K562 (cell line): ENCODE measurements around the gene SMAD3. TPM values are rescaled to one million over a fixed set of nuclear protein-coding genes. Genes with fewer than 3 reads are reported as not detected.

Source experiments
- AFF4 ChIP-seq: sonication (generic); formaldehyde crosslinking; IDR thresholded peaks from 2 replicates; pipeline ENCODE4 v1.8.0; 2023; ENCODE audit warnings: mild to moderate bottlenecking, missing genetic modification reagents
- BMI1 ChIP-seq: fragments of 150-350 bp; IDR thresholded peaks from 2 replicates; pipeline ENCODE4 v1.6.1; 2014; ENCODE audit warnings: low read length
- CBFA2T3 ChIP-seq: fragments of 450-650 bp; IDR thresholded peaks from 2 replicates; pipeline ENCODE4 v1.6.1; 2017
- DDX20 ChIP-seq: fragments of 450-650 bp; IDR thresholded peaks from 2 replicates; pipeline ENCODE4 v1.6.1; 2016; ENCODE audit warnings: missing genetic modification characterization, low read depth, mild to moderate bottlenecking, missing compliant biosample characterization, moderate library complexity
- ESRRA ChIP-seq: fragments of 450-650 bp; IDR thresholded peaks from 2 replicates; pipeline ENCODE4 v1.6.1; 2014; ENCODE audit warnings: low read depth, mild to moderate bottlenecking, moderate library complexity, borderline replicate concordance
- FOSL1 ChIP-seq: fragments of 200-800 bp; sonication (Bioruptor generic); conservative IDR thresholded peaks from 2 replicates; pipeline ENCODE4 v1.6.1; 2016; ENCODE audit warnings: missing genetic modification characterization, missing compliant biosample characterization
- FOXM1 ChIP-seq, 2 experiments: fragments of 450-650 bp in 1 of 2; sonication (generic) in 1 of 2; formaldehyde crosslinking in 1 of 2; IDR thresholded peaks; 2 replicates each; pipeline versions ENCODE4 v1.6.1 to v1.9.0; 2017 to 2022; ENCODE audit warnings: low read depth in 2 of 2, mild to moderate bottlenecking in 2 of 2, missing genetic modification reagents in 1 of 2, moderate library complexity in 1 of 2
- HSF4 ChIP-seq: fragments of 250-450 bp; sonication (Bioruptor Pico); IDR thresholded peaks from 2 replicates; pipeline ENCODE4 v2.1.2; 2022; ENCODE audit warnings: mild to moderate bottlenecking, moderate library complexity, borderline replicate concordance
- NELFE ChIP-seq: IDR thresholded peaks from 2 replicates; pipeline ENCODE4 v1.6.1; 2011; ENCODE audit warnings: mild to moderate bottlenecking; ENCODE audit not compliant: insufficient read depth, insufficient read length
- NFYB ChIP-seq: IDR thresholded peaks from 2 replicates; pipeline ENCODE4 v1.6.1; 2011; ENCODE audit warnings: mild to moderate bottlenecking, moderate library complexity; ENCODE audit not compliant: insufficient read length; ENCODE audit errors: extremely low read depth
- NR2F6 ChIP-seq: fragments of 450-650 bp; formaldehyde crosslinking; IDR thresholded peaks from 2 replicates; pipeline ENCODE4 v1.4.0; 2020; ENCODE audit warnings: mild to moderate bottlenecking
- SAFB2 ChIP-seq: fragments of 200-400 bp; formaldehyde crosslinking; IDR thresholded peaks from 2 replicates; pipeline ENCODE4 v1.6.1; 2018; ENCODE audit warnings: borderline replicate concordance, low read length, low read depth, moderate library complexity; ENCODE audit not compliant: severe bottlenecking
- SP2 ChIP-seq: IDR thresholded peaks from 2 replicates; pipeline ENCODE4 v1.6.1; 2011; ENCODE audit warnings: mild to moderate bottlenecking, low read depth, low read length, moderate library complexity; ENCODE audit not compliant: poor library complexity, severe bottlenecking; ENCODE audit errors: extremely low read depth
- TEAD4 ChIP-seq, 2 experiments: sonication (generic) in 1 of 2; formaldehyde crosslinking in 1 of 2; IDR thresholded peaks; 2 replicates each; pipeline versions ENCODE4 v1.6.1 to v1.8.0; 2012 to 2022; ENCODE audit warnings: borderline replicate concordance in 1 of 2, inconsistent platforms in 1 of 2, low read length in 1 of 2, mild to moderate bottlenecking in 1 of 2, missing genetic modification reagents in 1 of 2
- ZNF134 ChIP-seq: fragments of 250-450 bp; sonication (Bioruptor Pico); conservative IDR thresholded peaks from 2 replicates; pipeline ENCODE4 v1.4.0; 2020
- ZNF316 ChIP-seq: fragments of 450-650 bp; IDR thresholded peaks from 2 replicates; pipeline ENCODE4 v1.6.1; 2016
- ZNF431 ChIP-seq: sonication (generic); formaldehyde crosslinking; IDR thresholded peaks from 2 replicates; pipeline ENCODE4 v1.8.0; 2022; ENCODE audit warnings: mild to moderate bottlenecking, missing genetic modification reagents
- ZNF512 ChIP-seq: IDR thresholded peaks from 2 replicates; pipeline ENCODE4 v1.6.1; 2016; ENCODE audit warnings: missing genetic modification characterization, missing compliant biosample characterization
- ZNF561 ChIP-seq: fragments of 450-650 bp; formaldehyde crosslinking; conservative IDR thresholded peaks from 2 replicates; pipeline ENCODE4 v1.4.0; 2020; ENCODE audit warnings: mild to moderate bottlenecking, moderate library complexity
- ZNF57 ChIP-seq: fragments of 450-650 bp; formaldehyde crosslinking; IDR thresholded peaks from 2 replicates; pipeline ENCODE4 v1.4.0; 2020; ENCODE audit warnings: mild to moderate bottlenecking, moderate library complexity
- ZNF586 ChIP-seq: fragments of 450-650 bp; formaldehyde crosslinking; conservative IDR thresholded peaks from 2 replicates; pipeline ENCODE4 v1.4.0; 2020; ENCODE audit warnings: mild to moderate bottlenecking, moderate library complexity
- polyA plus RNA-seq, 8 experiments: library from polyadenylated mRNA; depleted of rRNA in 4 of 8; stranded (reverse) in 5 of 8; unstranded in 3 of 8; fragments of >200 nt; fragmentation: Nextera tagmentation in 2 of 8; fragmentation: Illumina TruSeq in 1 of 8; extraction: Ambion mirVana in 2 of 8; extraction: Trizol in 1 of 8; gene quantifications; 2 replicates each; pipeline versions ENCODE4 v1.2.1 to v1.2.3, GENCODE V29; 2011 to 2014; ENCODE audit warnings: inconsistent platforms in 1 of 8, missing spikeins in 1 of 8
- total RNA-seq, 7 experiments: library from RNA; depleted of rRNA in 6 of 7; stranded (reverse); fragments of >200 nt in 6 of 7; fragmentation: Illumina TruSeq in 2 of 7; extraction: Trizol in 2 of 7; gene quantifications; 2 replicates each; pipeline versions ENCODE4 v1.2.1 to v1.2.3, GENCODE V29; 2011 to 2021; ENCODE audit warnings: low replicate concordance in 1 of 7
- TF ChIP-seq, protein P1 (sequence below), 2 experiments: fragments of 450-650 bp in 1 of 2; sonication (generic) in 1 of 2; formaldehyde crosslinking in 1 of 2; IDR thresholded peaks in 1 of 2; conservative IDR thresholded peaks in 1 of 2; 2 replicates each; pipeline versions ENCODE4 v1.6.1 to v1.8.1; 2016 to 2023; ENCODE audit warnings: mild to moderate bottlenecking in 2 of 2, moderate library complexity in 2 of 2, inconsistent platforms in 1 of 2, missing genetic modification reagents in 1 of 2

SMAD3 gene
- total and polyA plus RNA-seq, 9 of the 15 experiments (the other 6 are each of a cell fraction or from before 2014, with no cell fraction given) = 4.3 to 39.2 (median 11.1) TPM

DNA sequence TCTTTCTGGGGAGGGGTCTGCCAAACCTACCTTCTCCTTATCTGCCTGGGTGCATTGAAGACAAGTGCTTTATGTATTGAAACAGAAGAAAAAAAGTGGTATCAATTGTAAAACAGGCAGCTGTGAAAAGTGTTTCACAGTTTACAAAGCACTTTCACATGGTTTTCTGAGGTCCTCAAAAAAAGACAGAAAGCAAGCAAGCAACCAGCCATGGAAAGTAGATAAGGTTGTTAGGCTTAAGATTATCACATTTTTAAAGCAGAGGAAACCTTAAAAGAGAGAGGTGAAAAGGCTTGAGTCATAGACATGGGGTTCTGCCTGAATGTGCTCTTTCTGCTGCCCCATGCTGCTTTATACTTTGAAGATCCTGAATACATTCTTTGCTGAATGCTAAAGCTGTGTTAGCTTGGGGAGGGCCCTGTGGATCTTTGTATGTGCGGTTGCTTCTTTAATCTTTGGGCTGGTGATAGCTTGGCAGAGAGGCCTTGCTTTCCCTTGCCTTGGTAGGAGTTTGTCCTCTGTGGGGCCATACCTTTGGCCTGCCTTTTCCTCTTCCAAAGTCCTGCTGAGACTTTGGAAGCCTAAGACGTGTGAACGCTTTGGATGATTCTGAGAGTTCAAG lies 2.6 kb downstream of the SMAD3 start (continued):
- TF ChIP-seq TEAD4 (IDR thresholded peaks at IDR 0.05; ENCODE audit: low read length) (peak; percentile 70), TEAD4 (CRISPR knock-in tag; IDR thresholded peaks at IDR 0.05; ENCODE audit: borderline replicate concordance) (no peak), ZNF316 (no peak), ZNF512 (tag) (no peak), ZNF431 (CRISPR knock-in tag) (no peak), FOSL1 (tag) (peak; percentile 50), ZNF586 (CRISPR knock-in tag) (no peak), NELFE (no peak), CBFA2T3 (peak; percentile 80), ZNF561 (no peak), HSF4 (CRISPR knock-in tag) (no peak), AFF4 (CRISPR knock-in tag) (0 out of 2 replicates have a peak, but pooled peaks have one; percentile 26), ESRRA (no peak), FOXM1 (IDR thresholded peaks at IDR 0.05; ENCODE audit: low read depth) (no peak), FOXM1 (CRISPR knock-in tag; IDR thresholded peaks at IDR 0.05; ENCODE audit: low read depth) (no peak), SP2 (no peak), BMI1 (no peak), NR2F6 (no peak), SAFB2 (no peak), ZNF134 (no peak), NFYB (no peak), ZNF57 (CRISPR knock-in tag) (no peak), DDX20 (no peak)
- TF ChIP-seq, protein P1, sequence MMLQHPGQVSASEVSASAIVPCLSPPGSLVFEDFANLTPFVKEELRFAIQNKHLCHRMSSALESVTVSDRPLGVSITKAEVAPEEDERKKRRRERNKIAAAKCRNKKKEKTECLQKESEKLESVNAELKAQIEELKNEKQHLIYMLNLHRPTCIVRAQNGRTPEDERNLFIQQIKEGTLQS (IDR thresholded peaks at IDR 0.05) = peak; percentile 7; the same call in 1 of the 2 replicates
- TF ChIP-seq, protein P1 (CRISPR knock-in tag; conservative IDR thresholded peaks at IDR 0.05) = no peak
